Measurements from ENCODE around the gene GPR156.
"Not testable (repeated sequence)": the region's sequence is repeated elsewhere in the genome, so short reads cannot be mapped to it uniquely, and the experiment has no call there.

Gene GPR156

GRCh38 chr3:120272286-120272685 lies 12.7 kb downstream of the GPR156 start:
- DNase-seq = no peak

DNA sequence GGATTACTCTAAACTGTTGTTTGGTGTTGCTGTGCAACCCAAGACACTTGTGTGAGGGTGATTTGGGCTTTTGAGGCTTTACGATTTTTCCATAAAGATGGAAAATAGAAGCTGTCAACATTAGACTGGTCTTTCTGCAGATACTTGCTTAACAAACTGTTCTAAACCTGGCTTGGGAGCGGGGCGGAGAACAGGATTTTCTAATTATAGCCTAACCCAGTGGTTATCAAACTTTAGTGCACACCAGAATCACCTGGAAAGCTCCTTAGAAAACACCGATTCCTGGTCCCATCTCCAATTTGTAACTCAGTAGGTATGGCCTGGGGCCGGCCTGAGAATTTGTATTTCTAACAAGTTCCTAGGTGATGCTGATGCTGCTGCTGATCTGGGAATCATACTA lies 19.0 kb downstream of the GPR156 start:
- no peak for DNase-seq

- no peak for DNase-seq
These were observed 20.1 kb downstream of the GPR156 start for GRCh38 chr3:120264963-120265362.

GRCh38 chr3:120263792-120264191 lies 21.2 kb downstream of the GPR156 start:
- DNase-seq = no peak

- DNase-seq = no peak
These were observed 27.0 kb downstream of the GPR156 start for GRCh38 chr3:120258009-120258408.

- DNase-seq = no peak
These were observed 39.6 kb downstream of the GPR156 start for GRCh38 chr3:120245386-120245785.

- no peak for DNase-seq
These were observed 40.2 kb downstream of the GPR156 start for GRCh38 chr3:120244834-120245225.

DNA sequence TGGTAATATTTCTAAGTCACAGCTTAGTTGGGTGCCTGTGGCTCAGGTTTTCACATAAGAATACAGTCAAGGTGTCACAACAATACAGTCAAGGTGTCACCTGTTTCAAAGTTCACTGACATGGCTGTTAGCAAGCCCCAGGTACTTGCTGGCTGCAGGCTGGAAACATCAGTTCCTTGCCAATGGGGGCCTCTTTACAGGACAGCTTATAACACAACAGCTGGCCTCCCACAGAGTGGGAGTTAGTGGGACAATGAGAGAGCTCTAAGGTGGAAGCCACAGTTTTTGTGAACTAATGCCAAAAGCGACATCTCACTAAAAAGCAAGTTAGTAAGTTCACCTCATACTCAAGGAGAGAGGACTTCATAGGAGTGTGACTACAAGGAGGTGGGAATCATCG lies 45.4 kb downstream of the GPR156 start:
- no peak for DNase-seq

DNA sequence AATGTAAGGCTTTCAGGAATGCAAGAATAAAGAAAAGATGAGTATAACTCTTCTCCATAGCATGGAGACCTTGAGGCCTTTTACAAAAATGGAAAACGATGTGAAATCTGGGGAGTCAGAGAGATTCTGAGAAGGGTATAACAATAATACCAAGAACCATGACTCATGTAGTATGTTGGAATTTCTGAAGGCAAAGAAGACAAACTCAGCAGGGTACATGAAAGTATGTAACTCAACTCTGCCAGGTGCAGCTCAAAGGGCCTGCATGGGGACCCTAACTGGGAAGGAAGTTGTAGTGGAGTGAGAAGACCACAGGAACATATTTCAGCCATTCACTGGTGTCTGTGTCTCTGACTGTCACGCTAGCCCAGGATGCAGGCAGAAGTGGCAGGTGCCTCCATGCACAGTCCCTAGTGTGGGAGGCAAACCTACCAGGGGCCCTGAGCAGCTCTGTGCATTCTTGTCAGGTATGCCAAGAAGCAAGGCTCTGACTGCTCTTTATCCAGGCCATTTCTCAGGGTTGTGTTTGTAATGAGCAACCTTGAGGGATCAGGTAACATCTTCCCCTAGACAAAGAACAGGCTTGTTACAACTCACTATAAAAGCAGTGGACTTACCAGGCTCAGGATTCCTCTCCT lies 57.2 kb downstream of the GPR156 start:
- DNase-seq = no peak

DNA sequence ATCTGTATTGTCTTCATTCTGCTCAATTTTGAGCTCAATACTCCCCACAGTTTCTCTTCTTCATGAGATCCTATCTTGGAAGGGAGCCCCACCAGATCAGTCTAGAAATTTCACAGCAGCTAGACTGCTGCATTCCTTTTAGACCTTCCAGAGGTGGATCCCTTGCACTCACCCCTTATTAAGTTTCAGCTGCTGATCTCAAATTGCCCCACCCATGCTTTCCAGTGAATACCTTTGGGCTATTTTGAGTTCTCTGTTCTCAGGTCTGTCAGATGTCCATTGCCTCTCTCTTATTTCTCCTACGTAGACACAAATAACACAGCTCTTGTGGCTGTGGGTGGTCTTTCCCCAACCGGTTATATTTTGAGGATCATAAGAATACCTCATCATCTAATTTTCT lies 60.8 kb downstream of the GPR156 start:
- DNase-seq = no peak

- no peak for DNase-seq
These were observed 66.0 kb downstream of the GPR156 start for GRCh38 chr3:120218981-120219380.

DNA sequence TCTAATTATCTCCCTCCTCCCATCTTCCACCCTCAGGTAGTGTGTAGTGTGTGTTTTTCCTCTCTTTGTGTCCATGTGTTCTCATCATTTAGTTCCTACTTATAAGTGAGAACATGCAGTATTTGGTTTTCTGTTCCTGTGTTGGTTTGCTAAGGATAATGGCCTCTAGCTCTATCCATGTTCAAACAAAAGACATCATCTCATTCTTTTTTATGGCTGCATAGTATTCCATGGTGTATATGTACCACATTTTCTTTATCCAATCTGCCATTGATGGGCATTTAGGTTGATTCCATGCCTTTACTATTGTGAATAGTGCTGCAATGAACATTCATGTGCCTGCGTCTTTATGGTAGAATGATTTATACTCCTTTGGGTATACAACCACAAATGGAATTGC lies 68.4 kb downstream of the GPR156 start:
- not testable (repeated sequence) for DNase-seq

DNA sequence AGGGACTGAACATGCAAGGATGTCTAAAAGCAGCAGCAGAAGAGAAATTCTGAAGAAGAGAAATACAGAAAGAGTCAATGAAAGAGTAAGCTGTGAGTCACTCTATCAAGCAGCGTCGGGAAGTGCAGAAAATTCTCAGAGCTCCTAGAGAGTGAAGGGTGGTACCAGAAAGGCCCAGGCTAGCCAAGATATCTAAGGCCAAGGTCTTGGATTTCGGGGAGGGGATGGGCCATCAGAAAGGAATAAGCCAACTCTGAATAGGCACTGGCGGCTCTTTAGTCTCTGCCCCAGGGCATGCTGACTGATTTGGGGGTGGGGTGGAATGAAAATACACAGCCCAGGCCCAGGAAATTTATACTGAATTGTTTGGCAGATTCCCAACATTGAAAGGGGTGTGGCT lies 70.8 kb downstream of the GPR156 start:
- DNase-seq = no peak

DNA sequence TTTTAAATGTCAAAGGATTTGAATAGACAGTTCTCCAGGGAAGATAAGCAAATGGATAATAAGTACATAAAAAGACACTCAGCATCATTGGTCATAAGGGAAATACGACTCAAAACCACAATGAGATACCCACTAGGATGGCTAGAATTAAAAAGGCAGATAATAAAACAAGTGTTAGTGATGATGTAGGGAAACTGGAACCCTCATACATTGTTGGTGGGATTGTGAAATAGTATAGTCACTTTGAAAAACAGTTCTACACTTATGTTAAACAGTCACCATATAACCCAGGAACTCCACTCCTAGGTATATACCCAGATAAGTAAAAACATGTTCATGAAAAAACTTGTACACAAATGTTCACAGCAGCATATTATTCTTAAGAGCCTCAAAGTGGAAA lies 72.5 kb downstream of the GPR156 start:
- no peak for DNase-seq

DNA sequence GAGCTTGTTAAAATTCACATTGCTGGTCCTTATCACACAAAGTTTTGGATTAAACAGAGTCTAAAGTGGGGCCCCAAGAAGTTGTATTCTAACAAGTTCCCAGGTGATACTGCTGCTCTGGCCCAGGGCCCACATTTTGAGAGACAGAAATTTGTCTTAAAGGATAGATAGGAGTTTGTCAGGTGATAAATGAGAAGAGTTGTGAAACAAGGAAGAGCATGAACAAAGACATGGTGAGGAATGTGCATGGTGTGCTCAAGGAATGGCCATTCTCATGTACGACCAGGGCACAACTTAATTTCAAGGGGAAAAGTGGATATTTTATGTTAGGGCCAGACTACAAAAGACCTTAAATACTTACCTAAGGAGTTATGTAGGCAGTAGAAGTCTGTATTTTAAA lies 75.6 kb downstream of the GPR156 start:
- no peak for DNase-seq

DNA sequence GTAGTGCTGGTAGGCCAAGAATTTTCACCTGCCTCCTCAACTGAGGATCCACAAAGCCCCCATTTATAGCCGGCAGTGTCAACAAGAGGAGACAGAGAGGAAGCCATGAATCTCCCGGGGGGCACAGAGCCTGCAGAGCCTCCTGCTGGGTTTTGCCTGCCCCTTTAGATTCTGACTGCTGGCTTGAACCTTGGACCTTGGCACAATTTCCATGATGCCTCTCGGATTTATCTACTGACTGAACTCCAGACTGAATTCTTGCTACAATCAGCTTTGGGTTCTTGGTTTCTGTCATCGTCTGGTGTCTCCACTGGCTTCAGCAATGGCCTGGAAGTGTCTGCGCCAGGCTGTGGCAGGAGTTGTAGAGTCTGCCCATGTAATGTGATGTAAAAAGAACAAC lies 80.7 kb downstream of the GPR156 start:
- DNase-seq = no peak

DNA sequence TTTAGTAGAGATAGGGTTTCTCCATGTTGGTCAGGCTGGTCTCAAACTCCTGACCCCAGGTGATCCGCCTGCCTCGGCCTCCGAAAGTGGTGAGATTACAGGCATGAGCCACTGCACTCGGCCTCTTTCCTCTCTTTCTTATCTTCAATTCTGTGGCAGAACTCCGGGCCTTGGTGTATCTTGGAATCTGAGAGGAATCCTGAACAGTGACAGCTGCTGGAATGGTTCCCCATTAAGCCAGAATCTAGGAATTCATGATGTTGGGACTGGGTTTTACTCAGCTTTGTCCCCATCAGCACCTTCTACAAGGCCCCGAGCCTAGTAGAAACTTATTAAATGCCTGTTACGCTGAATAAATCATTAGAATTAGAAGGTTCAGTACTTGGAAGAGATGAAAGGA lies 81.4 kb downstream of the GPR156 start:
- DNase-seq = no peak

- DNase-seq = no peak
These were observed 82.0 kb downstream of the GPR156 start for GRCh38 chr3:120203016-120203415.

DNA sequence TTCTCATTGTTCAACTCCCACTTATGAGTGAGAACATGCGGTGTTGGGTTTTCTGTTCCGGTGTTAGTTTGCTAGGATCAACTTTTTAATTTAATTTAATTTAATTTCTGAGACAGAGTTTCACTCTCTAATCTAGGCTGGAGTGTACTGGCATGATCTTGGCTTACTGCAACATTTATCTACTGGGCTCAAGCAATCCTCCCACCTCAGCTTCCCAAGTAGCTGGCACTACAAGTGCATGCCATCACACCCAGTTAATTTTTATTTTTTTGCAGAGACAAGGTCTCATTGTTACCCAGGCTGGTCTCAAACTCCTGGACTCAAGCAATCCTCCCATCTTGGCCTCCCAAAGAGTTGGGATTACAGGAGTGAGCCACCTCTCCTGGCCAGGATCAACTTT lies 82.7 kb downstream of the GPR156 start:
- no peak for DNase-seq

- DNase-seq = no peak
These were observed 84.4 kb downstream of the GPR156 start for GRCh38 chr3:120200493-120201235.

DNA sequence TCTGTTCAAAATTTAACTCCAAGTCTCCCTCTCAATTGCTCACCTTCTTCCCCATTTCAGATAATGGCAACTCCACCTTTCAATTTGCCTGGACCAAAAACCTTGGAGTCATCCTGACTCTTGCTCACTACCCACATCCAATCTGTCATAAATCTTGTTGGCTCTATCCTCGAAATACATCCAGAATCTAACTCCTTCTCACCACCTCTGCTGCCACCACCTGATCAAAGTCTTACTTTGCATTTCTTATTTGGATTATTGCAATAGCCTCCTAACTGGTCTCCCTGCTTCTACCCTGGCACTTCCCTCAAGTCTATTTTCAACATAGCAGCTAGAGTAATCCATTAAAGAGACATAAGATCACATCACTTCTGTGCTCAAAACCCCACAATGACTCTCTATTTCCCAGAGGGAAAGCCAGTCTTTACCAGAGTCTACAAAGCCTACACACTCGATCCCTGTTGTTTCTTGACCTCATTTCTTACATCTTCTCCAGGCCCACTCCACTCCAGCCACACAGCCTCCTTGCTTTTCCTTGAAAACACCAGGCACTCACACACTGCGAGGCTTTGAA lies 86.6 kb downstream of the GPR156 start:
- DNase-seq = no peak

- no peak for DNase-seq
These were observed 88.2 kb downstream of the GPR156 start for GRCh38 chr3:120196812-120197211.

- no peak for DNase-seq
These were observed 88.7 kb downstream of the GPR156 start for GRCh38 chr3:120196333-120196732.

- no peak for DNase-seq
These were observed 91.5 kb downstream of the GPR156 start for GRCh38 chr3:120193554-120193953.

DNA sequence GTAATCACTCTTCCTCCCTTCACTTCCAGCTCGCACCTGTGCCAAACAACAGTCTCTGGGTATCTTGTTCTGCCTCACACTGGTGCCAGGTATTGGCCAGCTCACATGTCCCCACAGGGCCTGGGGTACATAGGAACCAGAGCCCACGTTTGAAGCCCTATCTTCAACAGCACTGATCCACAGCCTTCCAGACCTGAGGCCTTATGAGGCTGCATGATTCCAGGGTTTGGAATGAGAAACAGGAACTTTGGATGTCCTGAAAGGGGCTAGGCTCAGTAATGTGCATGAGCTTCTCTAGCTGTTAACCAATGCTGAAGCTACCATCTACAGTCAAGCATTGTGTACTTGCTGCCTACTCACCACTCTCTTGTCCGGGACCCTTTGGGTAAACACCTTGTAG lies 92.4 kb downstream of the GPR156 start:
- no peak for DNase-seq
